Lower leg skin (tissue), 4 donors: ENCODE data around the gene FLII. TPM values are rescaled to one million over a fixed set of nuclear protein-coding genes. Genes with fewer than 3 reads are reported as not detected.
"Not testable (repeated sequence)": the region's sequence is repeated elsewhere in the genome, so short reads cannot be mapped to it uniquely, and the experiment has no call there.

ENCODE experiments used
- DNase-seq, 2 donors: peaks; one replicate each; pipeline ENCODE4 v3.0.0-alpha.2; 2019; ENCODE audit warnings: low spot score in 2 of 2
- H3K4me3 ChIP-seq: fragments of 200-600 bp; sonication (generic); 2 replicates; pipeline ENCODE4 v1.5.1; 2017; ENCODE audit warnings: mild to moderate bottlenecking, low read depth; ENCODE audit not compliant: poor library complexity, severe bottlenecking
- CTCF ChIP-seq, 3 donors: fragments of 450-650 bp; IDR thresholded peaks; one replicate each; pipeline ENCODE4 v1.5.1; 2016; ENCODE audit warnings: antibody characterized with exemption in 3 of 3, mild to moderate bottlenecking in 3 of 3, moderate library complexity in 2 of 3
- POLR2A ChIP-seq, 2 donors: fragments of 450-650 bp; IDR thresholded peaks; one replicate each; pipeline ENCODE4 v1.6.1; 2016 to 2017; ENCODE audit warnings: antibody characterized with exemption in 2 of 2, mild to moderate bottlenecking in 1 of 2, moderate library complexity in 1 of 2
- WGBS, 2 donors: methylation state at CpG; one replicate each; pipeline ENCODE4 v1.1.5; 2018; 5-methylcytosine and 5-hydroxymethylcytosine counted together
- intact Hi-C: fragments of 100-400 bp; cut with DNase I; formaldehyde crosslinking; loops from one replicate; pipeline ENCODE4 v1.15.0; 2023; ENCODE audit warnings: low total_unique reads
- total RNA-seq, 4 donors: library from RNA; depleted of rRNA; stranded (reverse); fragments of >200 nt; gene quantifications; one replicate each; pipeline ENCODE4 v1.1.0, GENCODE V29; 2016

The FLII gene
- total RNA-seq, 4 donors from 2014 or later, result 202 to 292 (median 238) TPM

- peak within 1 kb of the TSS; percentile 33 for H3K4me3 ChIP-seq
- WGBS, 2 donors, result 0 to 3% methylated on average over 5 to 9 of the region's 60 CpGs
- TF ChIP-seq POLR2A (IDR thresholded peaks at IDR 0.05) (no peak), CTCF (IDR thresholded peaks at IDR 0.05) (no peak)
- intact Hi-C loops, result no loop called here
- DNase-seq, result peak; percentile 93 to 99
Observed at GRCh38 chr17:18225121-18225641, 33.4 kb downstream of the FLII start, which contains the start of gene LLGL1. Gene LLGL1, plus strand, starts transcription at chr17:18225635. Its CDS starts 48 bp downstream, at chr17:18225683.

GRCh38 chr17:18224387-18225120, 34.0 kb downstream of the FLII start:
- no peak for DNase-seq
- 47 to 51% methylated on average over 23 of the region's 23 CpGs for WGBS, 2 donors
- TF ChIP-seq CTCF (IDR thresholded peaks at IDR 0.05), result no peak
- TF ChIP-seq POLR2A (IDR thresholded peaks at IDR 0.05), result no peak
- intact Hi-C loops, result no loop called here
- no peak overlapping the region for H3K4me3 ChIP-seq

GRCh38 chr17:18224053-18224386, 34.5 kb downstream of the FLII start:
- intact Hi-C loops, result no loop called here
- DNase-seq, result no peak
- WGBS, 2 donors, result 80 to 86% methylated on average over 4 of the region's 4 CpGs
- no peak overlapping the region for H3K4me3 ChIP-seq
- no peak for TF ChIP-seq POLR2A (IDR thresholded peaks at IDR 0.05)
- TF ChIP-seq CTCF (IDR thresholded peaks at IDR 0.05), result no peak

GRCh38 chr17:18218756-18219415, 39.7 kb downstream of the FLII start:
- 40 to 48% methylated on average over 4 of the region's 4 CpGs for WGBS, 2 donors
- intact Hi-C loops, result no loop called here
- TF ChIP-seq POLR2A (IDR thresholded peaks at IDR 0.05) (no peak), CTCF (IDR thresholded peaks at IDR 0.05) (no peak)
- H3K4me3 ChIP-seq, result no peak overlapping the region
- DNase-seq, result no peak

- intact Hi-C loops, result no loop called here
- TF ChIP-seq POLR2A (IDR thresholded peaks at IDR 0.05) (no peak), CTCF (IDR thresholded peaks at IDR 0.05) (peak in 1 of 3 donors; percentile 75)
- 14% methylated on average over 6 of the region's 6 CpGs for WGBS, 2 donors
- peak; percentile 71 to 94 for DNase-seq
- H3K4me3 ChIP-seq, result no peak overlapping the region
Observed at GRCh38 chr17:18217412-18218015, 41.0 kb downstream of the FLII start.

GRCh38 chr17:18216906-18217305, 41.6 kb downstream of the FLII start:
- H3K4me3 ChIP-seq, intact Hi-C loops, DNase-seq: not testable (repeated sequence)
- WGBS, 2 donors, result 82 to 86% methylated on average over 11 of the region's 11 CpGs
